BJ (cell line): ENCODE data around the gene MYOCD. TPM values are rescaled to one million over a fixed set of nuclear protein-coding genes. Genes with fewer than 3 reads are reported as not detected.

Source experiments
- CTCF ChIA-PET: fragments of 350-600 bp; formaldehyde crosslinking; extraction: SDS; loops from one replicate; lab custom pipeline; 2021; ENCODE audit warnings: antibody characterized with exemption, inconsistent platforms; lab: Yijun Ruan, JAX
- POLR2A ChIA-PET: fragments of 300-600 bp; sonication (Branson Sonifier 250); formaldehyde crosslinking; extraction: SDS; loops from one replicate; lab custom pipeline; 2021; ENCODE audit warnings: antibody characterized with exemption; lab: Charles Lee
- DNase-seq: peaks from one replicate; pipeline ENCODE4 v3.0.0-alpha.2; 2011; ENCODE audit warnings: low read depth
- H3K27me3 ChIP-seq: 2 replicates; pipeline ENCODE4 v1.6.0; 2011; ENCODE audit warnings: low read length; ENCODE audit not compliant: control insufficient read depth, insufficient read depth
- H3K36me3 ChIP-seq: 2 replicates; pipeline ENCODE4 v1.5.1; 2011; ENCODE audit warnings: low read length; ENCODE audit not compliant: control insufficient read depth, insufficient read depth
- H3K4me3 ChIP-seq: 2 replicates; pipeline ENCODE4 v1.5.1; 2011; ENCODE audit warnings: low read depth, mild to moderate bottlenecking, control low read depth, low read length
- CTCF ChIP-seq: IDR thresholded peaks from 2 replicates; pipeline ENCODE4 v1.5.1; 2011; ENCODE audit warnings: low read depth, mild to moderate bottlenecking, control low read depth, inconsistent platforms, low read length, moderate library complexity; ENCODE audit not compliant: insufficient read depth
- polyA plus RNA-seq: library from polyadenylated mRNA; depleted of rRNA; stranded (reverse); fragments of >200 nt; gene quantifications from 2 replicates; pipeline ENCODE4 v1.2.3, GENCODE V29; 2011

Gene MYOCD
- polyA plus RNA-seq, 1 experiment = 18.3 TPM

GRCh38 chr17:12656354-12656753, 9.3 kb upstream of the MYOCD start:
- POLR2A ChIA-PET = no interaction called here

GRCh38 chr17:12659500-12659899, 6.2 kb upstream of the MYOCD start:
- CTCF ChIA-PET = no interaction called here
- no peak for DNase-seq
- POLR2A ChIA-PET = no interaction called here
- TF ChIP-seq CTCF = no peak
- Histone ChIP-seq H3K27me3 (no peaks in the 10 kb centered on the region), H3K4me3 (no peak overlapping the region), H3K36me3 (no peaks in the 10 kb centered on the region)

More at GRCh38 chr17:12656354-12656753, 9.3 kb upstream of the MYOCD start:
- CTCF ChIA-PET = interaction anchor here (1.0 kb wide), 1 partner anchor 111 kb away, joined by 3 read pairs; no protein-coding TSS in a partner anchor
- no peak for DNase-seq
- H3K36me3 ChIP-seq = no peaks in the 10 kb centered on the region
- no peak overlapping the region for H3K4me3 ChIP-seq
- no peak for TF ChIP-seq CTCF
- H3K27me3 ChIP-seq = no peaks in the 10 kb centered on the region

GRCh38 chr17:12664252-12664651, 1.4 kb upstream of the MYOCD start:
- TF ChIP-seq CTCF = no peak
- ChIA-PET CTCF (interaction anchor here (0.8 to 6.1 kb wide), 5 partner anchors 36 to 408 kb away, joined by 3 to 100 read pairs (median 10); no protein-coding TSS in a partner anchor), POLR2A (no interaction called here)
- H3K27me3 ChIP-seq = no peaks in the 10 kb centered on the region
- H3K36me3 ChIP-seq = no peaks in the 10 kb centered on the region
- no peak for DNase-seq
- no peak overlapping the region for H3K4me3 ChIP-seq

GRCh38 chr17:12664894-12665262, 812 bp upstream of the MYOCD start:
- no peak for DNase-seq
- Histone ChIP-seq H3K4me3 (peak overlapping the region; percentile 54), H3K36me3 (no peaks in the 10 kb centered on the region), H3K27me3 (no peaks in the 10 kb centered on the region)
- ChIA-PET CTCF (interaction anchor here (0.6 to 6.1 kb wide), 9 partner anchors 36 to 911 kb away, joined by 3 to 100 read pairs (median 3); no protein-coding TSS in a partner anchor), POLR2A (interaction anchor here (0.7 kb wide), 1 partner anchor 118 kb away, joined by 5 read pairs; no protein-coding TSS in a partner anchor)
- TF ChIP-seq CTCF = no peak

- Histone ChIP-seq H3K4me3 (peak overlapping the region; percentile 17; the same call in 1 of the 2 replicates), H3K27me3 (no peaks in the 10 kb centered on the region), H3K36me3 (no peaks in the 10 kb centered on the region)
- no peak for DNase-seq
- POLR2A ChIA-PET = interaction anchor here (1.5 kb wide), 1 partner anchor 209 kb away, joined by 5 read pairs; no protein-coding TSS in a partner anchor
- CTCF ChIA-PET = interaction anchor here (0.5 to 6.1 kb wide), 30 partner anchors 9 to 644 kb away, joined by 3 to 100 read pairs (median 4); no protein-coding TSS in a partner anchor
- TF ChIP-seq CTCF = no peak
Measured at GRCh38 chr17:12666718-12667117, 1.0 kb downstream of the MYOCD start.
